AG04450 (cell line): ENCODE measurements around the gene SNX1. TPM values are rescaled to one million over a fixed set of nuclear protein-coding genes. Genes with fewer than 3 reads are reported as not detected.

ENCODE experiments used
- CTCF ChIA-PET: fragments of 300-600, 350-600 bp; formaldehyde crosslinking; extraction: SDS; loops from one replicate; lab custom pipeline; 2022; ENCODE audit warnings: antibody characterized with exemption, inconsistent platforms; lab: Charles Lee
- POLR2A ChIA-PET: fragments of 350-600 bp; formaldehyde crosslinking; extraction: SDS; loops from one replicate; lab custom pipeline; 2021; ENCODE audit warnings: antibody characterized with exemption, inconsistent platforms; lab: Yijun Ruan, JAX
- DNase-seq: peaks from one replicate; pipeline ENCODE4 v3.0.0-alpha.2; 2011; ENCODE audit warnings: low read depth, low spot score
- H3K27ac ChIP-seq: one replicate; pipeline ENCODE4 v1.5.1; 2012; ENCODE audit warnings: low read depth, low read length, control low read depth
- H3K27me3 ChIP-seq: one replicate; pipeline ENCODE4 v1.6.0; 2012; ENCODE audit warnings: low read length; ENCODE audit not compliant: control insufficient read depth, insufficient read depth
- H3K4me3 ChIP-seq: 2 replicates; pipeline ENCODE4 v1.5.1; 2011; ENCODE audit warnings: mild to moderate bottlenecking, low read depth, low read length, control low read depth
- H3K9me3 ChIP-seq: 2 replicates; pipeline ENCODE4 v1.5.1; 2012; ENCODE audit warnings: low read length; ENCODE audit not compliant: control insufficient read depth, insufficient read depth
- CTCF ChIP-seq: IDR thresholded peaks from 2 replicates; pipeline ENCODE4 v1.5.1; 2011; ENCODE audit warnings: low read depth, low read length, control low read depth, inconsistent platforms
- polyA plus RNA-seq: library from polyadenylated mRNA; depleted of rRNA; stranded (reverse); fragments of >200 nt; gene quantifications from 2 replicates; pipeline ENCODE4 v1.2.3, GENCODE V29; 2011

Gene SNX1
- polyA plus RNA-seq, 1 experiment: 77.6 TPM

DNA sequence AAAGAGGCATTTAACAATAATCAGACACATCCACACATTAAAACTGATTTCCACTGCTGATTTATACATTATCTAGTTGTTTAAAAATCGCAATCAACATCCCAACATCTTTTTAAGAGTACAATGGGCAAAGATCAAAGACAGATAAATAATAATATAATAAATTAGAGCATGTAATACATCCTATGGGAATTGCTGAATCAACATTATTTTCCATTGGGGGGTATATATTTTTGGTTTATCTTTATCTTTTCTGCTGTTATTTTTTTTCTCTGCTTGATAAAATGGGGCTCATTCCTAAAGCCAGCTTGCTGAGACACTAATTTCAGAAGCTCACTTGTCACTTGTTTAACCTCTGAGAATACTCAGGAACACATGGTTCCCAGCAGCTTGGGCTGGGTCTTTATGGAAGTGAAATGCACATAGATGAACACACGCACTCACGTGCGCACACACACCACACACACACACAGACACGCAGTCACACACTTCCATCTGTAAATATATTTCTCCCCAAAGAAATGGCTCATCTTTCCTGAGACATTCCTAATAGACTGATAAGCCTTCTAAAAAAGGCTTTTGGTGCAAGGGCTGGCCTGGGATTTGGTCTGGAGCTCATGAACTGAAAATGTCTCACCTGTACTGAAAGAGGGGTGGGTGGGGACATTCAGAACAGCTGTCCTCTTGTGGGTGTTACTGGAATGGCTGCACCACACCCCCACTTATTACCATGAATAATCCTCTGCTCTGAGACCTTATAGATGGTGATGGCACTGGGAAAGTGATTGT lies 70.5 kb downstream of the SNX1 start:
- DNase-seq: no peak
- no peaks in the 10 kb centered on the region for H3K27me3 ChIP-seq
- H3K4me3 ChIP-seq: no peak overlapping the region
- H3K9me3 ChIP-seq: no peaks in the 10 kb centered on the region
- ChIA-PET POLR2A (no interaction called here), CTCF (interaction anchor here (0.9 kb wide), 1 partner anchor 13 kb away, joined by 3 read pairs; no protein-coding TSS in a partner anchor)
- H3K27ac ChIP-seq: no peak overlapping the region
- no peak for TF ChIP-seq CTCF

- ChIA-PET POLR2A (no interaction called here), CTCF (no interaction called here)
These were observed 84.5 kb downstream of the SNX1 start for GRCh38 chr15:64180235-64180824.

GRCh38 chr15:64182859-64183370 lies 87.1 kb downstream of the SNX1 start:
- DNase-seq: no peak
- POLR2A ChIA-PET: no interaction called here
- no peaks in the 10 kb centered on the region for H3K27me3 ChIP-seq
- H3K4me3 ChIP-seq: no peak overlapping the region
- H3K9me3 ChIP-seq: no peaks in the 10 kb centered on the region
- TF ChIP-seq CTCF: no peak
- CTCF ChIA-PET: no interaction called here
- no peak overlapping the region for H3K27ac ChIP-seq

More at GRCh38 chr15:64180235-64180824, 84.5 kb downstream of the SNX1 start:
- Histone ChIP-seq H3K4me3 (no peak overlapping the region), H3K27ac (no peak overlapping the region), H3K9me3 (no peaks in the 10 kb centered on the region), H3K27me3 (no peaks in the 10 kb centered on the region)
- no peak for TF ChIP-seq CTCF
- DNase-seq: no peak

DNA sequence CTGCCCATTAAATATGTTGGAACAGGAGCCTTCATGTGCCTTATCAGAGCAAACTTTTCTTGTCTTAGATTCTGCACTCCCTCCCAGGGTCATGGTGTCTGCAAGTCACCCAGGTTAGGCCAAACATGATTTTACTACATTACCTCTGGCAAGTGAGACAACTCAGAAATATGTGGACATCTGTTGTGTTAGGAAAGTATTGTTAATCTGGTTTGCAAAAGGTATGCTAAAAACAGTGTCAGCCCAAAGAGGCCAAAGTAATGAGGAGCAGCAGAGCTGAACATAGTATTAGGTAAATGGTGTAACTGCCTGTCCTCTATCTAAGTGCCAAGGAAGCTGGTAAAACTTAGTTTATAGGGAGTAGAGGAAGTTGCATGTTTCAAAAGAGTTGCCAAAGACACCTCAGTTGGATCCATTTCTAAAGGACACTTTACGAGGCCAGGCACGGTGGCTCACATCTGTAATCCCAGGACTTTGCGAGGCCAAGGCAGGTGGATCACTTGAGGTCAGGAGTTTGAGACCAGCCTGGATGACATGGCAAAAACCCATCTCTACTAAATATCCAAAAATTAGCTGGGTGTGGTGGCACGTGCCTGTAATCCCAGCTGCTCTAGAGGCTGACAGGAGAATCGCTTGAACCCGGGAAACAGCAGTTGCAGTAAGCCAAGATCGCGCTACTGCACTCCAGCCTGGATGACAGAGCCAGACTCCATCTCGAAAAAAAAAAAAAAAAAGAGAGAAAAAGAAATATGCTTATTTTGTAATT lies 89.5 kb downstream of the SNX1 start:
- Histone ChIP-seq H3K9me3 (no peaks in the 10 kb centered on the region), H3K4me3 (no peak overlapping the region), H3K27ac (no peak overlapping the region), H3K27me3 (no peaks in the 10 kb centered on the region)
- DNase-seq: no peak
- POLR2A ChIA-PET: interaction anchor here (0.6 kb wide), 1 partner anchor 202 kb away, joined by 4 read pairs; the partner anchor contains the start of gene TRIP4
- TF ChIP-seq CTCF: no peak
- CTCF ChIA-PET: interaction anchor here (0.5 to 0.7 kb wide), 3 partner anchors 74 to 372 kb away, joined by 4 to 5 read pairs (median 5); no protein-coding TSS in a partner anchor
